ENCODE measurements around the gene RAPGEF4.

DNA sequence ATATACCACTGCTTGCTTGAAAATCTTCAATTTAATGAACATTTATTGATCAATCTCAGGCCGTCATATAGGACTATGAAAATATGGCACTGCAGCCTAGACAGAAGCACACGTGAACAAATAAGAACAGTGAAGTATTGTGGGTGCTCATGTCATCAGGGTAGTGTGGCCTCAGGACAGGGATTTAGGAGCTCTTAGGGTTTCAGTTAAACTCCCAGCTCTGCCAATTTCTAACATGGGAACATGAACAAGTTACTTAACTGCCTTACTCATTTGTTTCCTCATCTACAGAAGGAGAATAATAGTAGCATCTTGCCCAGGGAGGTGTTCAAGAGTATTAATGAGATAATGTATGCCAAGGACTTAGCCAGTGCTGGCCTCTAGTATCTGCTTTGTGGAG lies 194.0 kb downstream of the RAPGEF4 start:
- no peak for TF ChIP-seq NFE2L1 (tag; IDR thresholded peaks at IDR 0.05; ENCODE audit: borderline replicate concordance, low read depth)
- no peak for TF ChIP-seq POLR2A (conservative IDR thresholded peaks at IDR 0.05)
- TF ChIP-seq NR3C1 (CRISPR knock-in tag; IDR thresholded peaks at IDR 0.05) = no peak
- no peak for TF ChIP-seq IFI16 (CRISPR knock-in tag; IDR thresholded peaks at IDR 0.05)

Measured in K562 (cell line).